A549 (cell line): Measurements from ENCODE around the gene ATP1A3. TPM values are rescaled to one million over a fixed set of nuclear protein-coding genes. Genes with fewer than 3 reads are reported as not detected.
A peak's percentile ranks its signal among the peaks of the same experiment; 100 is the strongest.

Experiments
- ATAC-seq, 2 experiments: fragments of 200-7000 bp in 1 of 2; fragments of >200 bp in 1 of 2; cut with Nextera tagmentation in 1 of 2; cut with Tn5 transposase in 1 of 2; 3 replicates each; pipeline versions ENCODE4 v1.8.0 to v1.9.1; 2018 to 2020; ENCODE audit warnings: mild to moderate bottlenecking in 1 of 2, moderate library complexity in 1 of 2
- CTCF ChIA-PET: fragments of 300-600 bp; sonication (Branson Sonifier 250); formaldehyde crosslinking; extraction: SDS; loops from one replicate; lab custom pipeline; 2021; ENCODE audit warnings: antibody characterized with exemption, inconsistent platforms; lab: Yijun Ruan, JAX
- POLR2A ChIA-PET: fragments of 350-600 bp; formaldehyde crosslinking; extraction: SDS; loops from one replicate; lab custom pipeline; 2021; ENCODE audit warnings: antibody characterized with exemption, inconsistent platforms; lab: Yijun Ruan, JAX
- DNase-seq, 2 experiments: peaks; one replicate each; pipeline versions ENCODE4 v3.0.0 to v3.0.0-alpha.2; 2011 to 2016; ENCODE audit warnings: low read depth in 1 of 2, low spot score in 1 of 2
- FAIRE-seq: peaks from 2 replicates; lab custom pipeline; 2011; peaks lifted over from hg19 to GRCh38; lab: Jason Lieb, UNC
- H3K27ac ChIP-seq, 2 experiments: fragments of >200 bp; sonication (Bioruptor Twin); formaldehyde crosslinking; 3 replicates each; pipeline ENCODE4 v1.5.1; 2016 to 2017
- H3K4me1 ChIP-seq: fragments of >200 bp; sonication (Bioruptor Twin); formaldehyde crosslinking; 3 replicates; pipeline ENCODE4 v1.6.1; 2016
- H3K4me2 ChIP-seq: fragments of >200 bp; sonication (Bioruptor Twin); formaldehyde crosslinking; 3 replicates; pipeline ENCODE4 v1.6.1; 2016
- H3K4me3 ChIP-seq: fragments of >200 bp; sonication (Bioruptor Twin); formaldehyde crosslinking; 3 replicates; pipeline ENCODE4 v1.5.1; 2016
- H3K9me3 ChIP-seq: fragments of >200 bp; sonication (Bioruptor Twin); formaldehyde crosslinking; 3 replicates; pipeline ENCODE4 v1.6.1; 2016
- BCL3 ChIP-seq: fragments of >200 bp; sonication (Bioruptor Twin); formaldehyde crosslinking; IDR thresholded peaks from 3 replicates; pipeline ENCODE4 v1.6.1; 2016
- CHD4 ChIP-seq: fragments of 200-600 bp; sonication (generic); IDR thresholded peaks from 2 replicates; pipeline ENCODE4 v1.6.1; 2016; ENCODE audit warnings: antibody characterized with exemption, mild to moderate bottlenecking, borderline replicate concordance
- EHF ChIP-seq: fragments of 250-450 bp; sonication (Bioruptor Pico); IDR thresholded peaks from 2 replicates; pipeline ENCODE4 v1.5.0; 2020; ENCODE audit warnings: mild to moderate bottlenecking
- EHMT2 ChIP-seq: fragments of 200-600 bp; sonication (generic); IDR thresholded peaks from 2 replicates; pipeline ENCODE4 v1.6.1; 2016; ENCODE audit warnings: antibody characterized with exemption, low read depth, mild to moderate bottlenecking, moderate library complexity
- FOSB ChIP-seq: fragments of 250-450 bp; sonication (Bioruptor Pico); IDR thresholded peaks from 2 replicates; pipeline ENCODE4 v1.5.0; 2020; ENCODE audit warnings: mild to moderate bottlenecking, moderate library complexity
- FOSL2 ChIP-seq, 2 experiments: fragments of 450-650 bp in 1 of 2; fragments of >200 bp in 1 of 2; sonication (Bioruptor Twin) in 1 of 2; formaldehyde crosslinking; IDR thresholded peaks; 2 replicates each; pipeline versions ENCODE4 v1.5.0 to v1.6.1; 2016 to 2020; ENCODE audit warnings: mild to moderate bottlenecking in 1 of 2, moderate library complexity in 1 of 2
- FOXS1 ChIP-seq: fragments of 250-450 bp; sonication (Bioruptor Pico); IDR thresholded peaks from 2 replicates; pipeline ENCODE4 v1.5.0; 2020; ENCODE audit warnings: mild to moderate bottlenecking, moderate library complexity
- HDAC2 ChIP-seq: fragments of 200-600 bp; sonication (generic); IDR thresholded peaks from 2 replicates; pipeline ENCODE4 v1.6.1; 2016
- HEYL ChIP-seq: fragments of 250-450 bp; sonication (Bioruptor Pico); IDR thresholded peaks from 2 replicates; pipeline ENCODE4 v1.8.0; 2021; ENCODE audit warnings: mild to moderate bottlenecking, moderate library complexity
- HMGXB4 ChIP-seq: fragments of 250-450 bp; sonication (Bioruptor Pico); IDR thresholded peaks from 2 replicates; pipeline ENCODE4 v1.5.0; 2021; ENCODE audit warnings: mild to moderate bottlenecking, moderate library complexity, borderline replicate concordance
- HOXB13 ChIP-seq: fragments of 250-450 bp; sonication (Bioruptor Pico); IDR thresholded peaks from 2 replicates; pipeline ENCODE4 v1.5.0; 2020; ENCODE audit warnings: low read depth, mild to moderate bottlenecking, moderate library complexity
- KDM1A ChIP-seq: fragments of 200-600 bp; sonication (generic); IDR thresholded peaks from 2 replicates; pipeline ENCODE4 v1.6.1; 2016; ENCODE audit warnings: low read depth, mild to moderate bottlenecking
- MAFK ChIP-seq: fragments of 450-650 bp; IDR thresholded peaks from 2 replicates; pipeline ENCODE4 v1.6.1; 2014; ENCODE audit not compliant: partially characterized antibody
- MAZ ChIP-seq: fragments of 150-350 bp; IDR thresholded peaks from 2 replicates; pipeline ENCODE4 v1.6.1; 2014; ENCODE audit warnings: antibody characterized with exemption, low read depth, low read length, borderline replicate concordance
- MYC ChIP-seq: IDR thresholded peaks from 2 replicates; pipeline ENCODE4 v1.6.1; 2012; ENCODE audit warnings: mild to moderate bottlenecking, inconsistent platforms, low read length, improper control_type of control experiment, borderline replicate concordance
- NFE2L2 ChIP-seq: fragments of 150-350 bp; conservative IDR thresholded peaks from 2 replicates; pipeline ENCODE4 v1.6.1; 2014; ENCODE audit warnings: low read length
- NR3C1 ChIP-seq: fragments of >200 bp; sonication (Bioruptor Twin); formaldehyde crosslinking; IDR thresholded peaks from 3 replicates; pipeline ENCODE4 v1.6.1; 2017
- POLR2AphosphoS2 ChIP-seq: conservative IDR thresholded peaks from 2 replicates; pipeline ENCODE4 v1.6.1; 2012; ENCODE audit warnings: low read length, improper control_type of control experiment, inconsistent platforms
- RAD21 ChIP-seq, 2 experiments: fragments of >200 bp in 1 of 2; sonication (Bioruptor Twin) in 1 of 2; formaldehyde crosslinking in 1 of 2; IDR thresholded peaks in 1 of 2; conservative IDR thresholded peaks in 1 of 2; 2 replicates in 1 of 2; 3 replicates in 1 of 2; pipeline ENCODE4 v1.6.1; 2012 to 2018; ENCODE audit warnings: inconsistent platforms in 1 of 2
- RNF2 ChIP-seq: fragments of 200-600 bp; sonication (generic); IDR thresholded peaks from 2 replicates; pipeline ENCODE4 v1.6.1; 2016; ENCODE audit warnings: low read depth, mild to moderate bottlenecking, antibody characterized with exemption, moderate library complexity, borderline replicate concordance
- SMC3 ChIP-seq: fragments of >200 bp; sonication (Bioruptor Twin); formaldehyde crosslinking; IDR thresholded peaks from 3 replicates; pipeline ENCODE4 v1.6.1; 2018; ENCODE audit warnings: inconsistent platforms
- SREBF2 ChIP-seq: fragments of 450-650 bp; IDR thresholded peaks from 2 replicates; pipeline ENCODE4 v1.6.1; 2014; ENCODE audit warnings: mild to moderate bottlenecking, moderate library complexity
- TFCP2L1 ChIP-seq: fragments of 250-450 bp; sonication (Bioruptor Pico); IDR thresholded peaks from 2 replicates; pipeline ENCODE4 v1.5.0; 2021; ENCODE audit warnings: mild to moderate bottlenecking
- ZSCAN20 ChIP-seq: fragments of 250-450 bp; sonication (Bioruptor Pico); IDR thresholded peaks from 2 replicates; pipeline ENCODE4 v1.8.0; 2022; ENCODE audit warnings: mild to moderate bottlenecking, moderate library complexity
- WGBS: methylation state at CpG from one replicate; pipeline ENCODE4 v1.1.6; 2017; ENCODE audit errors: missing lambda C conversion rate; 5-methylcytosine and 5-hydroxymethylcytosine counted together
- polyA plus RNA-seq, 4 experiments: library from polyadenylated mRNA; depleted of rRNA in 3 of 4; stranded (reverse); fragments of >200 nt; fragmentation: RNase III in 1 of 4; extraction: RNeasy Plus Mini Kit Qiagen cat#74134 plus additional on column Dnase treatment in 1 of 4; gene quantifications; 2 replicates in 3 of 4; 3 replicates in 1 of 4; pipeline ENCODE4 v1.2.3, GENCODE V29; 2011 to 2017

ATP1A3 gene
- polyA plus RNA-seq, 2 of the 4 experiments (the other 2 are of a cell fraction), result 0.67 to 3.7 TPM

DNA sequence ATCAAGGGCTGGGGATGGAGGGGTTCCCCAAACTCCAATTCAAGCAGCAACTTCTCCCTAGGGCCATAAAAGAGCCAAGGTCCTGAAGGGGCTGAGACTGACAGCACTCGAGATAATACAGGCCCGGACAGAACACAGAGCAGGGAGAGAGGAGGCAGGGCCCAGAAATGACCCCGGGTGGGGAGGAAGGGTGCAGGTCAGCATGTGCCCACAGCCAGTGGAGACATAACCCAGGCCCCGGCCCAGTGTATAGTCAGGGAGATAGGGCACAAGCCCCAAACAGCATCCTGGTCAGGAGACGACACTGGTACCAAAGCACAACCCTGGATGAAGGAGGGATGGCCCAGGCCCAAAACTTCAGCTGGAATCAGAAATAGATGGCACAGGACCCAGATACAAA, 28.6 kb upstream of the ATP1A3 start (continued):
- TF ChIP-seq FOSB (CRISPR knock-in tag) (no peak), HEYL (CRISPR knock-in tag) (no peak), FOSL2 (IDR thresholded peaks at IDR 0.05) (no peak), FOSL2 (CRISPR knock-in tag; IDR thresholded peaks at IDR 0.05) (no peak), SMC3 (no peak), TFCP2L1 (CRISPR knock-in tag) (no peak), NR3C1 (no peak)
- TF ChIP-seq, all 56 proteins: peak for 0

DNA sequence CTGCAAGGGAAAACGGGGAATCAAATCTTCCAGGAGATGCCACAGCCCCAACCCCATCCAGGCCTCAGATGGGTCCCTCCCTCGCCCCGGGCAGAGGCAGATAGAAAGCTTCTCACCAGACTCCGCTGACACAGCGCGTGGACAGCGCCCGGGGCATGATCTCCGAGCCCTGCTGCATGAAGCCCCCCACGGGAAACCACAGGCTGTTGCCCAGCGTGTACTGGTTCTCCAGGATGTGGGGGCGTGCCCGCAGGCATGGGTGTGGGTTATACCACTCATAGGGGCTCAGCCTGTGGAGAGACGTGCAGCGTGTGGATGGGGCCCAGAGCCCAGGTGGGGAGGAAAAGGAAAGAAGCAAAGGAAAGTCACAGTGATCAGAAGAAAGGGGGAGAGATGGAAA, 27.2 kb upstream of the ATP1A3 start:
- 60% methylated on average over 15 of the region's 15 CpGs for WGBS
- no peaks in the 10 kb centered on the region for H3K9me3 ChIP-seq
- peaks cover 6% of the 10 kb centered on the region; the same call in 2 of the 3 replicates for H3K4me1 ChIP-seq
- H3K27ac ChIP-seq, result no peak overlapping the region
- DNase-seq (no peak), ATAC-seq (no peak), FAIRE-seq (no peak)
- POLR2A ChIA-PET, result no interaction called here
- TF ChIP-seq EHMT2 (no peak), TFCP2L1 (CRISPR knock-in tag) (no peak), EHF (CRISPR knock-in tag) (no peak), RAD21 (conservative IDR thresholded peaks at IDR 0.05 in 1 of 2, IDR thresholded peaks at IDR 0.05 in 1 of 2) (no peak), HOXB13 (CRISPR knock-in tag) (no peak), FOSL2 (IDR thresholded peaks at IDR 0.05) (no peak), FOSL2 (CRISPR knock-in tag; IDR thresholded peaks at IDR 0.05) (no peak), SMC3 (no peak), FOXS1 (CRISPR knock-in tag) (no peak), SREBF2 (no peak), HEYL (CRISPR knock-in tag) (no peak), MAZ (no peak), BCL3 (no peak), ZSCAN20 (CRISPR knock-in tag) (no peak), HMGXB4 (no peak), KDM1A (no peak), POLR2AphosphoS2 (no peak), HDAC2 (no peak), NFE2L2 (no peak), CHD4 (no peak), MYC (no peak)
- no peak overlapping the region for H3K4me3 ChIP-seq
- CTCF ChIA-PET, result interaction anchor here (0.8 to 25.7 kb wide), 7 partner anchors 10 to 71 kb away, joined by 3 to 344 read pairs (median 5); partner anchors contain the start of gene ATP1A3
- H3K4me2 ChIP-seq, result no peak overlapping the region

- ChIA-PET CTCF (interaction anchor here (1.4 to 25.7 kb wide), 3 partner anchors 13 to 145 kb away, joined by 3 to 344 read pairs (median 230); partner anchors contain the start of gene ATP1A3), POLR2A (no interaction called here)
- H3K9me3 ChIP-seq, result no peaks in the 10 kb centered on the region
- 52% methylated on average over 10 of the region's 11 CpGs for WGBS
- DNase-seq, result no peak
- H3K4me2 ChIP-seq, result peak overlapping the region; percentile 13; the same call in 2 of the 3 replicates
- TF ChIP-seq ZSCAN20 (CRISPR knock-in tag) (no peak), MAFK (peak; percentile 2), RNF2 (no peak), MYC (no peak), NFE2L2 (no peak)
- ATAC-seq, result no peak
- no peak overlapping the region for H3K4me3 ChIP-seq
- peaks cover 6% of the 10 kb centered on the region; the same call in 2 of the 3 replicates for H3K4me1 ChIP-seq
- H3K27ac ChIP-seq, result peak overlapping the region in 1 of 2 experiments; percentile 14; a peak in 2 of 6 replicates
- no peak for FAIRE-seq
Observed at GRCh38 chr19:42018503-42019193, 24.6 kb upstream of the ATP1A3 start.
